Aorta (tissue), 5 donors: ENCODE measurements around the gene FURIN. TPM values are rescaled to one million over a fixed set of nuclear protein-coding genes. Genes with fewer than 3 reads are reported as not detected.
"Not testable (repeated sequence)": the region's sequence is repeated elsewhere in the genome, so short reads cannot be mapped to it uniquely, and the experiment has no call there.

ENCODE experiments used
- ATAC-seq: fragments of 200-7000 bp; cut with Tn5 transposase; one replicate; pipeline ENCODE4 v1.9.1; 2022; ENCODE audit warnings: moderate library complexity; ENCODE audit not compliant: low FRiP score
- DNase-seq, 2 donors: peaks; one replicate each; pipeline ENCODE4 v3.0.0-alpha.2; 2020
- H3K27ac ChIP-seq, 2 donors: one replicate each; pipeline ENCODE4 v1.5.1; 2013; ENCODE audit warnings: low read length in 2 of 2, mild to moderate bottlenecking in 2 of 2, moderate library complexity in 2 of 2, control low read depth in 1 of 2, inconsistent platforms in 1 of 2, low read depth in 1 of 2
- H3K27me3 ChIP-seq, 2 donors: one replicate each; pipeline ENCODE4 v1.6.1; 2013; ENCODE audit warnings: control low read depth in 1 of 2, low read length in 1 of 2, mild to moderate bottlenecking in 1 of 2, moderate library complexity in 1 of 2; ENCODE audit not compliant: insufficient read depth in 2 of 2, control insufficient read depth in 1 of 2
- H3K36me3 ChIP-seq, 2 donors: one replicate each; pipeline ENCODE4 v1.6.1; 2013; ENCODE audit warnings: control low read depth in 1 of 2, low read length in 1 of 2, mild to moderate bottlenecking in 1 of 2; ENCODE audit not compliant: insufficient read depth in 2 of 2, control insufficient read depth in 1 of 2
- H3K4me1 ChIP-seq, 2 donors: one replicate each; pipeline ENCODE4 v1.6.1; 2013; ENCODE audit warnings: low read length in 2 of 2, control low read depth in 1 of 2, mild to moderate bottlenecking in 1 of 2, moderate library complexity in 1 of 2; ENCODE audit not compliant: insufficient read depth in 2 of 2, control insufficient read depth in 1 of 2
- H3K4me3 ChIP-seq, 2 donors: one replicate each; pipeline ENCODE4 v1.5.1; 2013; ENCODE audit warnings: low read length in 2 of 2, control low read depth in 1 of 2, mild to moderate bottlenecking in 1 of 2
- H3K9me3 ChIP-seq: one replicate; pipeline ENCODE4 v1.6.1; 2013; ENCODE audit warnings: mild to moderate bottlenecking, low read length; ENCODE audit not compliant: control insufficient read depth
- WGBS, 2 donors: extraction: QIAGEN DNeasy Blood & Tissue Kit; methylation state at CpG; one replicate each; pipeline ENCODE4 v1.1.7; 2013; 5-methylcytosine and 5-hydroxymethylcytosine counted together
- intact Hi-C, 2 donors: fragments of 100-400 bp; cut with DNase I; formaldehyde crosslinking; loops; one replicate each; pipeline versions ENCODE4 v1.14.2 to v1.15.0; 2022
- polyA plus RNA-seq, 2 donors: library from polyadenylated mRNA; stranded (reverse); fragments of 200-250 nt; gene quantifications; one replicate each; pipeline ENCODE4 v1.2.3, GENCODE V29; 2013
- total RNA-seq, 2 donors: library from RNA; stranded (reverse); fragmentation: NEBNext Ultra II Directional; extraction: Animal tissue kit (Norgen Biotek cat#: 25700); gene quantifications; one replicate each; pipeline ENCODE4 v1.2.1, GENCODE V29; 2021
- donor health status: healthy with polysubstance abuse.
- donor health status: Bipolar disorder and iron deficiency.
- donor health status: DM: no; HTN: no; CAD: no.
- donor health status: DM: no; HTN: no; CAD: no.
- donor health status: DM: yes; HTN: yes; CAD: no.

FURIN gene
- total and polyA plus RNA-seq, 4 donors, result 20.9 to 65.8 (median 44.1) TPM

DNA sequence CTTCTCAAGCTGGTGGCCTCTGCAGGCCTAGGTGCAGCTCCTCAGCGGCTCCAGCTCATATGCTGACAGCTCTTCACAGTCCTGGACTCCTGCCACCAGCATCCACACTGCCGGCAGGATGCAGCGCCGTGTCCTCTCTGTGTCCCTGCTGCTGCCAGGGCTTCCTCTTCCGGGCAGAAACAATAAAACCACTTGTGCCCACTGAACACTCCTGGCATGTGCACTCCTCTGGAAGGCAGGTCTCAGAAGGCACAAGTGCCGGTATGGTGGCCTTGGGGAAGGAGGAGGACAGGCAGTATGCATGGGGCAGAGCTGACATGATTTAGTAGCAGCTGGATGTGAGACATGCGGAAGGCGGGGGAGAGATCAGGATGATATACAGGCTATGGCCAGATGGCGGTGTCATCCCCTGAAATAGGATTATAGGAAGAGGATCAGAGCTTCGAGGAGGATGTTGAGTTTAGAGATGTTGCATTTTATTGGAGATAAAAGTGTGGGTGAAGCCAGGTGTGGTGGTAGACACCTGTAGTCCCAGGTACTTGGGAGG, 27.3 kb downstream of the FURIN start:
- WGBS, 2 donors, result 86 to 87% methylated on average over 10 of the region's 10 CpGs
- ATAC-seq, result no peak

DNA sequence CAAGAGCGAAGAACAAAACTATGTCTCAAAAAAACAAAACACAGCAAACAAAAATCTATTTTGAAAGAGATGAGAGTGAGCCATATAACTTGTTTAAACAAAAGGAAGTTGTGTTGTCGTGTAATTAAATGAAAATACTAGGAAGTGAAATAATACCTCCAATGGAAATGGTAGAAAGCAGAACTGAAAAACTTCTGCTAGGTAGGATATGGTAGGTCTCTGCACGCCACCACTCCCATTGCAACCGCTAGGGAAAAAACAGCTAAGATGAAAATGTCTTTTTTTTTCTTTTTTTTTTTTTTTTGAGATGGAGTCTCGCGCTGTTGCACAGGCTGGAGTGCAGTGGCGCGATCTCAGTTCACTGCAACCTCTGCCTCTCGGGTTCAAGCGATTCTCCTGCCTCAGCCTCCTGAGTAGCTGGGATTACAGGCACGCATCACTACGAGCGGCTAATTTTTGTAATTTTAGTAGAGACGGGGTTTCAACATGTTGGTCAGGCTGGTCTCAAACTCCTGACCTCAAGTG, 28.8 kb downstream of the FURIN start:
- H3K27me3 ChIP-seq, intact Hi-C loops, H3K9me3 ChIP-seq, H3K27ac ChIP-seq, DNase-seq, ATAC-seq, H3K4me1 ChIP-seq, H3K36me3 ChIP-seq, H3K4me3 ChIP-seq: not testable (repeated sequence)
- 95 to 97% methylated on average over 14 of the region's 14 CpGs for WGBS, 2 donors

More for the DNA sequence above, 27.3 kb downstream of the FURIN start:
- no peaks in the 10 kb centered on the region for H3K9me3 ChIP-seq
- peaks cover 0 to 7% of the 10 kb centered on the region in 2 donors for H3K36me3 ChIP-seq
- no peaks in the 10 kb centered on the region for H3K4me1 ChIP-seq
- H3K27me3 ChIP-seq, result no peaks in the 10 kb centered on the region
- no peak for DNase-seq
- no peak overlapping the region for H3K27ac ChIP-seq
- H3K4me3 ChIP-seq, result no peak overlapping the region
- intact Hi-C loops, result no loop called here

DNA sequence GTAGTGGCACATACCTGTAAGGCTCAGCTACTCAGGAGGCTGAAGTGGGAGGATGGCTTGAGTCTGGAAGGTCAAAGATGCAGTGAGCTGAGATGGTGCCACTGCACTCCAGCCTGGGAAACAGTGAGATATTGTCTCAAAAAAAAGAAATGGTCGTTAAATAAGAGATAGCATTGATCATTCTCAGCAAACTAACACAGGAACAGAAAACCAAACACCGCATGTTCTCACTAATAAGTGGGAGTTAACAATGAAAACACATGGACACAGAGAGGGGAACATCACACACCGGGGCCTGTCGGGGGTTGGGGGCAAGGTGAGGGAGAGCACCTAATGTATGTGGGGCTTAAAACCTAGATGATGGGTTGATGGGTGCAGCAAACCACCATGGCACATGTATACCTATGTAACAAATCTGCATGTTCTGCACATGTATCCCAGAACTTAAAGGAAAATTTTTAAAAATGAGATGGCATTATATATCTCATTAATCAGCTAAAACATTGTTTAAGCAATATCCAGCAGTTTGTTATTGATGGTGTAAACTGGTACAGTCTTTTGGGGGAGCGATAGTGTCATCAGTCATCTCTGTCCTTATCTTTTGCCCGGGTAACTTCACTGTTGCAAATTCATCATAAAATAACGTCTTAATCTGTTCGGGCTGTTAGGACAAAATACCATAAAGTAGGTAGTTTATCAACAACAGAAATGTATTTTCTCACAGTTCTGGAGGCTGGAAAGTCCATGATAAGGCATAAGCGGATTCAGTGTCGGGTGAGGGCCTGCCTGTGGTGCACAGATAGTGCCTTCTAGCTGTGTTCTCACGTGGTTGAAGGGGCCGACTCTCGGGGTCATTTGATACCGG, 33.0 kb downstream of the FURIN start:
- Histone ChIP-seq H3K36me3 (peaks cover 0 to 2% of the 10 kb centered on the region in 2 donors), H3K4me1 (no peaks in the 10 kb centered on the region), H3K27me3 (no peaks in the 10 kb centered on the region), H3K9me3 (no peaks in the 10 kb centered on the region), H3K4me3 (no peak overlapping the region), H3K27ac (peak overlapping the region in 1 of 2 donors; percentile 62)
- WGBS, 2 donors, result 54 to 57% methylated on average over 14 of the region's 14 CpGs
- DNase-seq (no peak), ATAC-seq (no peak)
- intact Hi-C loops, result loop anchor here in 1 of 2 donors (2.0 kb wide), 1 partner anchor 29 kb away; no protein-coding TSS in a partner anchor

GRCh38 chr15:90902040-90902839, 33.9 kb downstream of the FURIN start:
- intact Hi-C loops, result loop anchor here in 1 of 2 donors (2.0 kb wide), 1 partner anchor 29 kb away; no protein-coding TSS in a partner anchor
- no peaks in the 10 kb centered on the region for H3K9me3 ChIP-seq
- peak overlapping the region; percentile 79 to 97 for H3K27ac ChIP-seq
- 0% methylated on average over 60 to 71 of the region's 71 CpGs for WGBS, 2 donors
- no peaks in the 10 kb centered on the region for H3K4me1 ChIP-seq
- ATAC-seq (peak; percentile 93), DNase-seq (peak; percentile 84 to 92)
- H3K36me3 ChIP-seq, result peaks cover 0 to 6% of the 10 kb centered on the region in 2 donors
- H3K27me3 ChIP-seq, result no peaks in the 10 kb centered on the region
- peak overlapping the region; percentile 77 to 90 for H3K4me3 ChIP-seq

DNA sequence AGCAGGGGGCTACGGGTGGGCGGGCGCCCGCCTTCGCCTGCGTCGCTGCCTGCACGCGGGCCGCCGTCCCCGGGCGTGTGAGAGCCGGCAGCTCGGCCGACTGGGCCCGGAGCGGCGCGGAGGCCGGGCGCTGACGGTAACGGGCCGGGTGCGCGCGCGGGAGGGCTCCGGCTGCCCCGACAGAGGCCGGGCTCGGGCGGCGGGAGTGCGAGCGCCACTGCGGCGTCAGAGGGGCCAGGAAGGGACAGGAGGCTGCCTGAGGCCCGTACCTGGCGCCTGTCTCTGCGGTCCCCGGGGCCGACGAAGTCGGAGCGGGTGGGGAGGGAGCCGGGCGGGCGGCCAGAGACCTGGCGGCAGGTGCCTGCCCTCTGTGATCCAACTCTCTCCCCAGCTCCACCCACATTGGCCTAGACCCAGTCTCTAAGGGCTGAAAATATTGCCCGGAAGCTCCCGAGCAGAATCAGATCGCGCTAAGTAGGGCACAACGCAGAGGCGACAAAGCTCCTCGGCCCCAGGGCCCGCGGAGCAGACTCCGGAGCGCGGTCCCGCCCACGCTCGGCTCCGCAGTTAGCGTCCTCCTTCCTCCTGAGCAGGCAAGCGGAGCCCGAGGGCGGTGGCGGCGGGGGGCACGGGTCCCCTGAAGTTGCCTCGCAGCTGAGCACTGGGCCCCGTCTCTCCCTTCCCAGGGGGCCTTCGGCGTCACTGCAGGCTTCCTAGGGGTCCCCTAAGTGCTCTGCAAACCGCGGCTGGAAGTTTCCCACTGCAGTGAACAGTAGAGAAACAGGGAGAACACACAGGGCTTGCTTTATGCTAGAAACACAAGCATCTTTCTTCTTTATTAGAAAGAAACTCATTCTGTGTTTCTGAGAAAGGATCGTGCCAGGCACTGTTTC, 34.7 kb downstream of the FURIN start, which contains the start of gene MAN2A2:
Gene MAN2A2 (plus strand): TSS at position 463 of the 893 bp plus-strand sequence. CDS start 906 bp downstream, outside the sequence.
- peak within 1 kb of the TSS; percentile 79 to 97 for H3K27ac ChIP-seq
- intact Hi-C loops, result loop anchor here (1.0 to 2.0 kb wide), 2 partner anchors 26 to 28 kb away; no protein-coding TSS in a partner anchor
- H3K4me3 ChIP-seq, result peak within 1 kb of the TSS; percentile 77 to 90
- DNase-seq, result peak; percentile 81 to 90
- H3K27me3 ChIP-seq, result no peaks in the 10 kb centered on the region
- no peaks in the 10 kb centered on the region for H3K4me1 ChIP-seq
- no peaks in the 10 kb centered on the region for H3K9me3 ChIP-seq
- peak; percentile 73 for ATAC-seq
- 0% methylated on average over 64 to 81 of the region's 81 CpGs for WGBS, 2 donors
- H3K36me3 ChIP-seq, result peaks cover 0 to 7% of the 10 kb centered on the region in 2 donors

DNA sequence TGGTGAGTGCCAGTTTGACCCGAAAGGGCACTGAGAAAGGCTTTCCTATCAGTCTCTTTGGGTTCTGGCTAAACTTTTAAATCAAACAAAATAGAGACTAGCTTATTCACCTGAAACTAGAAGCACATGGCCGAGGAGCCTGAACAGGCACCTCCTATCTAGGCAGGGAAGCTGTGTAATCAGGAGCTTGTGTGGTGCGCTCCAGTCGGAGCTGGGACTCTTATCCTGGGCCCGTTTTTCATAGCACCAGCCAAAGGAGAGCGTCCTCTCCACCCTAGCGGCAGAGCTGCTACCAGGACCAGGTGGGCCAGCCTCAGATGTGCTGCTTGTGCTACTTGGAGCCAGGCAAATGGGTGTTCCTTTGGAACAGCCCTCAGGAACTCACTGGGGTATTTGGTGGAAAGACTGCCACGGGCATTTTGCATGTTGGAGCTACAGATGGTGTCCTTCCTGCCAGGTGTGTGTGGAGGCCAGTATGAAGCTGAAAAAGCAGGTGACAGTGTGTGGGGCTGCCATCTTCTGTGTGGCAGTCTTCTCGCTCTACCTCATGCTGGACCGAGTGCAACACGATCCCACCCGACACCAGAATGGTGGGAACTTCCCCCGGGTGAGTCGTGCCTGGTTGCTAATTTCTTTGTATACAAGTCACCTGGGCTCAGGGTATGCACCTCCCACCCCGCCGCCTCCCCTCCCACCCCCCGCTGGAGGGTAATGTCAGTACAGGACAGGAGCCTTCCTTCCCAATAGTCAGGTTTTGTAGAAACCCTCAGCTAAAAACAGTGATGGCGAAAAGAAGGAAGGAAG, 35.5 kb downstream of the FURIN start:
- 63 to 69% methylated on average over 18 of the region's 18 CpGs for WGBS, 2 donors
- intact Hi-C loops, result loop anchor here (1.0 to 2.0 kb wide), 2 partner anchors 25 to 27 kb away; no protein-coding TSS in a partner anchor
- no peaks in the 10 kb centered on the region for H3K4me1 ChIP-seq
- H3K9me3 ChIP-seq, result no peaks in the 10 kb centered on the region
- peak in 1 of 2 donors; percentile 37 for DNase-seq
- H3K4me3 ChIP-seq, result peak overlapping the region; percentile 77 to 90
- no peaks in the 10 kb centered on the region for H3K27me3 ChIP-seq
- ATAC-seq, result no peak
- H3K36me3 ChIP-seq, result peaks cover 0 to 7% of the 10 kb centered on the region in 2 donors
- H3K27ac ChIP-seq, result peak overlapping the region in 1 of 2 donors; percentile 95

DNA sequence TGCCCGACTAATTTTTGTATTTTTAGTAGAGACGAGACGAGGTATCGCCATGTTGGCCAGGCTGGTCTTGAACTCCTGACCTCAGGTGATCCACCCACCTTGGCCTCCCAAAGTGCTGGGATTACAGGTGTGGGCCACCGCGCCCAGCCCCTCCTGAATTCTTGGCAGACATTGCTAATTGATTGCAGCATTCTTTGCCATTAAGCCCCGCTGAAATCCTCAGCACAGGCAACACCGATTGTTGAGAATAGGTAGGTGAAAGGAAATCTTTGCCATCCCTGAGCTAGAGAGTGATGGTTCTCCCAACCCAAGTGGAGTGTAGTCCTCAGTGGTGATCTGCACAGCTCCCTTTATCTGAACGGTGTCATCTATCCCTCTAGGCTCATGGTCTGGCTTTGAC, 36.4 kb downstream of the FURIN start:
- Histone ChIP-seq H3K9me3 (no peaks in the 10 kb centered on the region), H3K27ac (no peak overlapping the region), H3K27me3 (no peaks in the 10 kb centered on the region), H3K36me3 (peaks cover 0 to 7% of the 10 kb centered on the region in 2 donors), H3K4me1 (no peaks in the 10 kb centered on the region), H3K4me3 (no peak overlapping the region)
- WGBS, 2 donors, result 95 to 96% methylated on average over 9 of the region's 9 CpGs
- intact Hi-C loops, result no loop called here
- DNase-seq (no peak), ATAC-seq (no peak)
